OCI-LY7 (cell line): ENCODE data around the gene HCN3. TPM values are rescaled to one million over a fixed set of nuclear protein-coding genes. Genes with fewer than 3 reads are reported as not detected.
A peak's percentile ranks its signal among the peaks of the same experiment; 100 is the strongest.
"Not testable (repeated sequence)": the region's sequence is repeated elsewhere in the genome, so short reads cannot be mapped to it uniquely, and the experiment has no call there.

Source experiments
- Bru-seq: library from RNA; stranded (reverse); fragments of 400-500 nt; gene quantifications from one replicate; lab custom pipeline; 2021; lab: Mats Ljungman, UMichigan
- BruChase-seq, 2 experiments: library from RNA; stranded (reverse); fragments of 400-500 nt; gene quantifications; one replicate each; lab custom pipeline; 2021; lab: Mats Ljungman, UMichigan
- BruUV-seq: library from RNA; stranded (reverse); fragments of 400-500 nt; replicated peaks from 2 replicates; lab custom pipeline; 2021; lab: Mats Ljungman, UMichigan
- CTCF ChIA-PET: fragments of 300-600 bp; sonication (Branson Sonifier 250); formaldehyde crosslinking; loops from one replicate; lab custom pipeline; 2022; ENCODE audit warnings: antibody characterized with exemption; ENCODE audit not compliant: unreplicated experiment; lab: Charles Lee
- POLR2A ChIA-PET: fragments of 300-600 bp; sonication (Branson Sonifier 250); formaldehyde crosslinking; loops from one replicate; lab custom pipeline; 2022; ENCODE audit warnings: antibody characterized with exemption; lab: Charles Lee
- DNase-seq: peaks from one replicate; pipeline ENCODE4 v3.0.0-alpha.2; 2015; ENCODE audit warnings: low spot score
- H2AFZ ChIP-seq: fragments of 200-600 bp; sonication (generic), shearing (Covaris generic); 2 replicates; pipeline ENCODE4 v1.6.1; 2014; ENCODE audit warnings: mild to moderate bottlenecking, antibody characterized with exemption, low read length, moderate library complexity
- H3K27ac ChIP-seq: fragments of 200-600 bp; sonication (generic); 2 replicates; pipeline ENCODE4 v1.5.1; 2014; ENCODE audit warnings: mixed run types, low read depth, mild to moderate bottlenecking, moderate library complexity, low read length, inconsistent platforms; ENCODE audit not compliant: poor library complexity, severe bottlenecking
- H3K36me3 ChIP-seq: fragments of 200-600 bp; sonication (generic); 2 replicates; pipeline ENCODE4 v1.6.1; 2014; ENCODE audit warnings: mild to moderate bottlenecking, antibody characterized with exemption, low read length, moderate library complexity, mixed read lengths; ENCODE audit not compliant: insufficient read depth
- H3K4me1 ChIP-seq: fragments of 200-600 bp; sonication (generic); 2 replicates; pipeline ENCODE4 v1.5.1; 2014; ENCODE audit warnings: mild to moderate bottlenecking, low read length; ENCODE audit not compliant: insufficient read depth, poor library complexity, severe bottlenecking
- H3K4me2 ChIP-seq: fragments of 200-600 bp; sonication (generic); 2 replicates; pipeline ENCODE4 v1.6.1; 2014; ENCODE audit warnings: mild to moderate bottlenecking, low read length
- H3K4me3 ChIP-seq: fragments of 200-600 bp; sonication (generic); 2 replicates; pipeline ENCODE4 v1.5.1; 2014; ENCODE audit warnings: mild to moderate bottlenecking, low read depth, low read length; ENCODE audit not compliant: poor library complexity, severe bottlenecking
- H3K79me2 ChIP-seq: fragments of 200-600 bp; sonication (generic); 2 replicates; pipeline ENCODE4 v1.6.1; 2016; ENCODE audit warnings: low read depth, mild to moderate bottlenecking, low read length, moderate library complexity, mixed read lengths; ENCODE audit not compliant: insufficient read depth
- H3K9me2 ChIP-seq: fragments of 200-600 bp; sonication (generic); 2 replicates; pipeline ENCODE4 v1.6.1; 2016; ENCODE audit warnings: mild to moderate bottlenecking, low read length, mixed read lengths; ENCODE audit not compliant: insufficient read depth
- H3K9me3 ChIP-seq: fragments of 200-600 bp; sonication (generic); 2 replicates; pipeline ENCODE4 v1.6.1; 2014; ENCODE audit warnings: mild to moderate bottlenecking, mixed run types, low read length, mixed read lengths
- H4K20me1 ChIP-seq: fragments of 200-600 bp; sonication (generic); 2 replicates; pipeline ENCODE4 v1.6.1; 2014; ENCODE audit warnings: mild to moderate bottlenecking, antibody characterized with exemption, low read length, moderate library complexity, mixed read lengths; ENCODE audit not compliant: insufficient read depth
- CTCF ChIP-seq: fragments of 200-600 bp; sonication (generic); conservative IDR thresholded peaks from 2 replicates; pipeline ENCODE4 v1.5.1; 2014; ENCODE audit warnings: mild to moderate bottlenecking, antibody characterized with exemption, low read length, moderate library complexity, mixed read lengths
- EZH2phosphoT487 ChIP-seq: fragments of 200-600 bp; sonication (generic); IDR thresholded peaks from 2 replicates; pipeline ENCODE4 v1.6.1; 2018; ENCODE audit warnings: low read depth, borderline replicate concordance, mild to moderate bottlenecking, mixed run types, antibody characterized with exemption, low read length, moderate library complexity, mixed read lengths
- intact Hi-C: fragments of 100-400 bp; cut with micrococcal nuclease; formaldehyde crosslinking; loops from one replicate; pipeline ENCODE4 v1.10.0; 2022; ENCODE audit not compliant: unreplicated experiment
- long read RNA-seq: library from polyadenylated mRNA; stranded (forward); transcript quantifications from one replicate; pipeline ENCODE4 v2.0.0, GENCODE V29; 2022
- total RNA-seq, 2 experiments: library from RNA; depleted of rRNA in 1 of 2; stranded (reverse); fragments of >200 nt in 1 of 2; shearing (Covaris generic) in 1 of 2; gene quantifications; 2 replicates each; pipeline ENCODE4 v1.2.3, GENCODE V29; 2014 to 2022

The HCN3 gene
- total RNA-seq (2014; rRNA removed; shearing (Covaris generic)) (4.9 and 6.7 TPM in 2 replicates), total RNA-seq (2022) (19.0 and 19.2 TPM in 2 replicates), Bru-seq, nascent RNA (percentile 48 among the genes with signal in this experiment), BruChase-seq, experiment 1, labeled RNA remaining after a 6-hour chase (percentile 58 among the genes with signal in this experiment), BruChase-seq, experiment 2, labeled RNA remaining after a 2-hour chase (percentile 64 among the genes with signal in this experiment)
- long read RNA-seq, partial matches to known transcripts: 3 of 13 reads
- long read RNA-seq, other reads (novel, unspliced or antisense): 10 of 13 reads

- Histone ChIP-seq H3K4me1 (peaks cover 39% of the 10 kb centered on the region), H3K4me2 (peak within 1 kb of the TSS; percentile 100), H3K9me3 (no peaks in the 10 kb centered on the region), H3K36me3 (peaks cover under 1% of the 10 kb centered on the region; the same call in 1 of the 2 replicates), H2AFZ (peak within 1 kb of the TSS; percentile 81), H3K4me3 (peak within 1 kb of the TSS; percentile 82), H3K79me2 (peaks cover 8% of the 10 kb centered on the region), H3K27ac (peak within 1 kb of the TSS; percentile 21), H3K9me2 (no peaks in the 10 kb centered on the region), H4K20me1 (no peaks in the 10 kb centered on the region)
- ChIA-PET CTCF (interaction anchor here (1.0 kb wide), 1 partner anchor 20 kb away, joined by 3 read pairs; no protein-coding TSS in a partner anchor), POLR2A (interaction anchor here (1.0 kb wide), 1 partner anchor 45 kb away, joined by 4 read pairs; no protein-coding TSS in a partner anchor)
- peak; percentile 98 for DNase-seq
- intact Hi-C loops: loop anchor here (1.0 to 10.0 kb wide), 3 partner anchors 30 to 228 kb away; no protein-coding TSS in a partner anchor
- TF ChIP-seq CTCF (peak; percentile 79), EZH2phosphoT487 (no peak)
- no TSS peak for BruUV-seq
Observed at GRCh38 chr1:155277070-155277901, at the start of gene HCN3. TSS of gene HCN3 (plus strand) at chr1:155277463. CDS start at chr1:155277591, 128 bp downstream.

GRCh38 chr1:155228096-155228427 is 49.2 kb upstream of the HCN3 start:
- TF ChIP-seq EZH2phosphoT487: no peak
- no peak for TF ChIP-seq CTCF

GRCh38 chr1:155231302-155231701 is 46.0 kb upstream of the HCN3 start:
- H3K4me1 ChIP-seq: peaks cover 12% of the 10 kb centered on the region
- H3K27ac ChIP-seq, H3K9me2 ChIP-seq, DNase-seq, H3K79me2 ChIP-seq, BruUV-seq, H3K4me3 ChIP-seq, H3K9me3 ChIP-seq, H4K20me1 ChIP-seq, H3K4me2 ChIP-seq, POLR2A ChIA-PET, H3K36me3 ChIP-seq, H2AFZ ChIP-seq, intact Hi-C loops: not testable (repeated sequence)
- CTCF ChIA-PET: interaction anchor here (0.6 kb wide), 1 partner anchor 170 kb away, joined by 4 read pairs; no protein-coding TSS in a partner anchor

More at GRCh38 chr1:155228096-155228427, 49.2 kb upstream of the HCN3 start:
- POLR2A ChIA-PET: no interaction called here
- no peaks in the 10 kb centered on the region for H3K9me3 ChIP-seq
- H4K20me1 ChIP-seq: no peaks in the 10 kb centered on the region
- CTCF ChIA-PET: interaction anchor here (1.1 kb wide), 1 partner anchor 19 kb away, joined by 5 read pairs; no protein-coding TSS in a partner anchor
- H3K36me3 ChIP-seq: peaks cover 9% of the 10 kb centered on the region; the same call in 1 of the 2 replicates
- peaks cover 22% of the 10 kb centered on the region for H3K79me2 ChIP-seq
- H3K27ac ChIP-seq: peak overlapping the region; percentile 89
- peak overlapping the region; percentile 75 for H3K4me2 ChIP-seq
- H3K4me1 ChIP-seq: peaks cover 45% of the 10 kb centered on the region
- peak overlapping the region; percentile 83 for H3K4me3 ChIP-seq
- intact Hi-C loops: no loop called here
- DNase-seq: no peak
- BruUV-seq: no TSS peak
- H3K9me2 ChIP-seq: no peaks in the 10 kb centered on the region
- peak overlapping the region; percentile 49; the same call in 1 of the 2 replicates for H2AFZ ChIP-seq

- H3K9me2 ChIP-seq, H3K4me3 ChIP-seq, H3K9me3 ChIP-seq, H3K4me2 ChIP-seq, DNase-seq, H3K79me2 ChIP-seq, POLR2A ChIA-PET, H3K27ac ChIP-seq, intact Hi-C loops, H2AFZ ChIP-seq, H4K20me1 ChIP-seq, BruUV-seq, CTCF ChIA-PET: not testable (repeated sequence)
- Histone ChIP-seq H3K36me3 (peaks cover 11% of the 10 kb centered on the region), H3K4me1 (peaks cover 12% of the 10 kb centered on the region)
Observed at GRCh38 chr1:155232001-155232978, 45.0 kb upstream of the HCN3 start.
